Transverse colon (tissue), 4 donors: ENCODE measurements around the gene RBM47. TPM values are rescaled to one million over a fixed set of nuclear protein-coding genes. Genes with fewer than 3 reads are reported as not detected.

ENCODE experiments used
- DNase-seq: peaks from one replicate; pipeline ENCODE4 v3.0.0-alpha.2; 2019
- H3K27ac ChIP-seq, 4 donors: fragments of 200-600 bp; sonication (generic); 2 replicates each; pipeline ENCODE4 v1.5.1; 2016 to 2018; ENCODE audit warnings: inconsistent platforms in 4 of 4
- H3K27me3 ChIP-seq: fragments of 200-600 bp; sonication (generic); 2 replicates; pipeline ENCODE4 v1.5.1; 2017; ENCODE audit warnings: inconsistent platforms
- H3K36me3 ChIP-seq, 4 donors: fragments of 200-600 bp; sonication (generic); 2 replicates each; pipeline ENCODE4 v1.5.1; 2017 to 2019; ENCODE audit warnings: inconsistent platforms in 4 of 4
- H3K4me1 ChIP-seq, 4 donors: fragments of 200-600 bp; sonication (generic); 2 replicates each; pipeline ENCODE4 v1.5.1; 2017 to 2020; ENCODE audit warnings: inconsistent platforms in 4 of 4
- H3K4me3 ChIP-seq, 4 donors: fragments of 200-600 bp; sonication (generic); 1 replicate in 1 of 4; 2 replicates in 3 of 4; pipeline versions ENCODE4 v1.5.1 to v1.6.1; 2017 to 2019; ENCODE audit warnings: inconsistent platforms in 4 of 4
- H3K9me3 ChIP-seq, 2 donors: fragments of 200-600 bp; sonication (generic); 2 replicates each; pipeline ENCODE4 v1.5.1; 2017 to 2019; ENCODE audit warnings: inconsistent platforms in 2 of 2
- EP300 ChIP-seq: sonication (generic); formaldehyde crosslinking; IDR thresholded peaks from one replicate; pipeline ENCODE4 v1.6.1; 2017; ENCODE audit warnings: antibody characterized with exemption, low read depth
- POLR2A ChIP-seq: fragments of 450-650 bp; IDR thresholded peaks from one replicate; pipeline ENCODE4 v1.6.1; 2016; ENCODE audit warnings: antibody characterized with exemption, mild to moderate bottlenecking, moderate library complexity
- POLR2AphosphoS5 ChIP-seq, 3 donors: sonication (generic); formaldehyde crosslinking; IDR thresholded peaks; one replicate each; pipeline ENCODE4 v1.6.1; 2016; ENCODE audit warnings: antibody characterized with exemption in 3 of 3
- WGBS, 2 donors: methylation state at CpG; one replicate each; pipeline ENCODE4 v1.1.5; 2018; ENCODE audit warnings: low coverage in 1 of 2; 5-methylcytosine and 5-hydroxymethylcytosine counted together
- in situ Hi-C, 4 donors: fragments of 200-750 bp; cut with MboI; loops; one replicate each; pipeline versions ENCODE4 v1.15.0 to v1.15.1; 2017; ENCODE audit warnings: low sequenced_read_pairs in 3 of 4, low pct_ligation_motif_present in 1 of 4, low pct_unique_long_range_greater_than_20kb in 1 of 4
- intact Hi-C: fragments of 100-400 bp; cut with DNase I; formaldehyde crosslinking; loops from one replicate; pipeline ENCODE4 v1.15.1; 2023; ENCODE audit warnings: low total_unique reads
- total RNA-seq, 4 donors: library from RNA; depleted of rRNA; stranded (reverse); fragments of >200 nt; gene quantifications; one replicate each; pipeline ENCODE4 v1.1.0, GENCODE V29; 2016
- TF ChIP-seq, protein P1 (sequence below), 5 experiments: fragments of 200-600 bp in 3 of 5; fragments of 450-650 bp in 2 of 5; sonication (generic) in 3 of 5; IDR thresholded peaks; 1 replicate in 2 of 5; 2 replicates in 3 of 5; pipeline ENCODE4 v1.5.1; 2016 to 2017; ENCODE audit warnings: antibody characterized with exemption in 5 of 5, inconsistent platforms in 3 of 5, mild to moderate bottlenecking in 2 of 5, moderate library complexity in 1 of 5

RBM47 gene
- total RNA-seq, 4 donors from 2014 or later: 273 to 667 (median 572) TPM

DNA sequence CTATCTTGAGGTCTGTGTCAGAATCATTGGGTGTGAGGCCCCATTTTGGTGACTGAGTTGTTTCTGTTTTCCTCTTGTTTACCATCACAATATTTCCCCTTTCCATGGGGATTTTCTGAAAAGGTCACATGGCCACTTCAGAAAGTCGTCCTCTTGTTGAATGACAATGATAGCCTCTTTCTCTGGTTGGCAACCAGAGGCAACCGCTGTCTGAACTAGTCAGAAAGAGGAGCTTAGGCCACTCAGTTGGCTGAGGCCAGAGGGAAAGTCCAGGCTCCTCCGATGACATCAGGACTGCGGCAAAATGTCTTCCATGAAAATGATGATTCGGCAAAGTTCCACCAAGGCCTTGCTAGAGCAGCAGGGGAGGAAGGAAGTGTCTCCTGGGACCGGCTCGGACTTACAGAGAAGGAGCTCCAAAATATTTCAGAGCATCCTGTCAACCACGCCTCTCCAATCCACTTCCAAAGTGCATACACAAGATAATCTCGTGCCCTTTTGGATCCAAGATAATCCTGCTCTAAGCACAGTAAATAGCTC lies 19.1 kb upstream of the RBM47 start:
- 50 to 80% methylated on average over 1 to 9 of the region's 9 CpGs for WGBS, 2 donors
- H3K4me3 ChIP-seq: no peak overlapping the region
- TF ChIP-seq POLR2A: no peak
- TF ChIP-seq, protein P1, sequence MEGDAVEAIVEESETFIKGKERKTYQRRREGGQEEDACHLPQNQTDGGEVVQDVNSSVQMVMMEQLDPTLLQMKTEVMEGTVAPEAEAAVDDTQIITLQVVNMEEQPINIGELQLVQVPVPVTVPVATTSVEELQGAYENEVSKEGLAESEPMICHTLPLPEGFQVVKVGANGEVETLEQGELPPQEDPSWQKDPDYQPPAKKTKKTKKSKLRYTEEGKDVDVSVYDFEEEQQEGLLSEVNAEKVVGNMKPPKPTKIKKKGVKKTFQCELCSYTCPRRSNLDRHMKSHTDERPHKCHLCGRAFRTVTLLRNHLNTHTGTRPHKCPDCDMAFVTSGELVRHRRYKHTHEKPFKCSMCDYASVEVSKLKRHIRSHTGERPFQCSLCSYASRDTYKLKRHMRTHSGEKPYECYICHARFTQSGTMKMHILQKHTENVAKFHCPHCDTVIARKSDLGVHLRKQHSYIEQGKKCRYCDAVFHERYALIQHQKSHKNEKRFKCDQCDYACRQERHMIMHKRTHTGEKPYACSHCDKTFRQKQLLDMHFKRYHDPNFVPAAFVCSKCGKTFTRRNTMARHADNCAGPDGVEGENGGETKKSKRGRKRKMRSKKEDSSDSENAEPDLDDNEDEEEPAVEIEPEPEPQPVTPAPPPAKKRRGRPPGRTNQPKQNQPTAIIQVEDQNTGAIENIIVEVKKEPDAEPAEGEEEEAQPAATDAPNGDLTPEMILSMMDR (IDR thresholded peaks at IDR 0.05): no peak
- no peaks in the 10 kb centered on the region for H3K36me3 ChIP-seq
- intact Hi-C loops: no loop called here
- H3K27me3 ChIP-seq: no peaks in the 10 kb centered on the region
- no peak overlapping the region for H3K27ac ChIP-seq
- in situ Hi-C loops: no loop called here
- DNase-seq: peak; percentile 13
- no peaks in the 10 kb centered on the region for H3K9me3 ChIP-seq
- peaks cover 0 to 3% (median 0%) of the 10 kb centered on the region in 4 donors for H3K4me1 ChIP-seq

DNA sequence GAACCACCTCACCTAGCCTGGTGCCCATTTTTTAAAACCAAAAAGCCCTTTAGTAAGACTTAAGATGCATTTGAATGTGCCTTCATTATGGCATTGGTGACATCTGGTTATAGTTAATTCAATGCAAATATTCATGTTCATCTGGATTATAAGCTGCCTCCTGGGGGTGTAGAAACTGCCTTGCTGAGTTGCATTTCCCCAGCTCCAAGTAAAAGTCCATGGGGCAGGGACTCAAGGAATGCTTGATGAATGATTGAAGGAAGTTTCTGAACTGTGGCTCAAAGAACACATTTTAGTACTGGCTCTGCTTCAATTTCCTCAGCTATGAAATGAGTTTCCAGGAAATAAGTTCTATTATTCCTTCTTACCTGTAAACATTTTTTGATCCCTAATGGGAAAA lies 18.5 kb upstream of the RBM47 start:
- H3K27ac ChIP-seq: no peak overlapping the region
- peaks cover 0 to 3% (median 0%) of the 10 kb centered on the region in 4 donors for H3K4me1 ChIP-seq
- H3K36me3 ChIP-seq: no peaks in the 10 kb centered on the region
- TF ChIP-seq POLR2A: no peak
- no peak for TF ChIP-seq EP300
- TF ChIP-seq, protein P1 (IDR thresholded peaks at IDR 0.05): no peak
- no peak for TF ChIP-seq POLR2AphosphoS5 (IDR thresholded peaks at IDR 0.05)
- in situ Hi-C loops (no loop called here), intact Hi-C loops (no loop called here)
- DNase-seq: no peak
- no peak overlapping the region for H3K4me3 ChIP-seq
- no peaks in the 10 kb centered on the region for H3K9me3 ChIP-seq
- no peaks in the 10 kb centered on the region for H3K27me3 ChIP-seq

- intact Hi-C loops: no loop called here
- Histone ChIP-seq H3K27ac (no peak overlapping the region), H3K4me3 (no peak overlapping the region), H3K27me3 (no peaks in the 10 kb centered on the region), H3K36me3 (no peaks in the 10 kb centered on the region), H3K9me3 (no peaks in the 10 kb centered on the region), H3K4me1 (no peaks in the 10 kb centered on the region)
- TF ChIP-seq POLR2AphosphoS5 (IDR thresholded peaks at IDR 0.05) (no peak), EP300 (no peak), POLR2A (no peak)
- in situ Hi-C loops: no loop called here
- no peak for DNase-seq
These were observed 15.9 kb upstream of the RBM47 start for GRCh38 chr4:40645586-40645985.

GRCh38 chr4:40632080-40632479 lies 2.4 kb upstream of the RBM47 start:
- H3K4me3 ChIP-seq: no peak overlapping the region
- H3K4me1 ChIP-seq: peaks cover 0 to 34% (median 11%) of the 10 kb centered on the region in 4 donors
- H3K36me3 ChIP-seq: no peaks in the 10 kb centered on the region
- TF ChIP-seq EP300: no peak
- TF ChIP-seq, protein P1 (IDR thresholded peaks at IDR 0.05): no peak
- TF ChIP-seq POLR2AphosphoS5 (IDR thresholded peaks at IDR 0.05): no peak
- no peak for TF ChIP-seq POLR2A
- intact Hi-C loops: no loop called here
- no peak for DNase-seq
- H3K27ac ChIP-seq: no peak overlapping the region
- in situ Hi-C loops: loop anchor here in 1 of 4 donors (10.0 kb wide), 1 partner anchor 83 kb away; no protein-coding TSS in a partner anchor
- H3K9me3 ChIP-seq: no peaks in the 10 kb centered on the region
- WGBS, 2 donors: 40 to 87% methylated on average over 1 to 5 of the region's 5 CpGs
- peaks cover 6% of the 10 kb centered on the region for H3K27me3 ChIP-seq
